HG03097 (cell line): Measurements from ENCODE around the gene PATL1.

Source experiments
- ATAC-seq: cut with Tn5 transposase; IDR thresholded peaks from one replicate; pipeline ENCODE4 v1.9.1; 2021; ENCODE audit not compliant: unreplicated experiment, low FRiP score

PATL1 gene

DNA sequence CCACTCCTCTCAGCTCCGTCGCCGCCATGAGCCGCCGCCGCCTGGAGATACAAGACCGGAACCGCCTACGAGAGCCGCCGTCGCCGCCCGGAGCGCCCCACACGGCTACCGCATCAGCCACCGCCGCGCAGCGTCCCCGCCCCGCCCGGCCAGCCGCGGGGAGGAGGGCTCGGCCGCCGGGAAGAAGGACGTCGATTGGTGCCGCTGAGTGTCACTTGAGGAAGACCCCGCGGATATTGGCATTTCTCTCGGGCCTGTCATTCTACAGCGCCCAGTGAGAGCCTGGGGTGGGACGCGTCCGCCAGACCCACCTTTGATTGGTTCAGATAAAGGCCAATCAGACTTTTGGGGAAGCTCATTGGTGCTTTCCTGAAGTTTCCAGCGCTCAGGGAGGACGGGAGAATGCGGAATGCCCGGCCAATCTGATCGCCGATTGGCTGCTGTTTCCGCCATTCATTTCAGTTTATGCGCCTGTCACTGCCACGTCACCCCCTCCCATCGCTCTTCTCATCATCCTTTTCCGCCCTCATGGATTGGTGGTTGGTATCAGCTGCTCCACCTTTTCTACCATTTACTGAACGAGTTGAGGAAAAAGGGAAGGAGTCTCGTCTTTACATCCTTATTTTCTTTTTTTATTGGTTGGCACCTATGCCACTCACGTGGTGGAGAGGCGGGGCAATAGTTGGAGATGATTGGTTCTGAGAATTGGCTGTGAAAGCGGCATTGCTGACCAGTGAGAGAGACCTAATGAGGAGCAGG is 53.0 kb downstream of the PATL1 start, which contains the start of gene OSBP:
OSBP (minus strand) TSS at position 138 of the 759 bp plus-strand sequence; CDS start at position 28, 110 bp downstream.
- peak; percentile 87 for ATAC-seq

DNA sequence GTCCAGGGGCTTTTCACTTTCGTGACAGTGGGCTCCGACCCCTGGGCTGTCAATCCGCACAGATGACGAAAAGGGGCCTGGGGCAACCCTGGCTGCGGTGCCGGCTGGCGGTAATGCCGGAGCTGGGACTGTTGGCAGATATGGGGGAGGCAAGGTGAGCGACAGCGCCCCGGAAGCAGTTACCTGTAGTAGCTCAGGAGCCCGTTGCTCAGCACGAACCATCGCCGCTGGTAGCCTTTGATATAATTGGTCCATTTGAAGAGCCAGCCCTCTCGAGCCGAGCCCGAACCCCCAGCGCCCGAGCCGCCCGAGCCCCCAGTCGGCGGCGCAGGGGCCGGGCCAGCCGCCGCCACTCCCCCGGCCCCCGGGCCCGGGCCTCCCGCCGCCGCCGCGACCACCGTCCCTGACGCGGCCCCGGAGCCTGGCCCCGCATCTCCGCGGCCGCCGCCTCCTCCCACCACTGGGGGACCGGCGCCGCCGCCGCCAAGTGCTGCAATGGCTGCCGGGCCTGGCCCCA is 53.7 kb downstream of the PATL1 start:
- peak; percentile 3 for ATAC-seq

DNA sequence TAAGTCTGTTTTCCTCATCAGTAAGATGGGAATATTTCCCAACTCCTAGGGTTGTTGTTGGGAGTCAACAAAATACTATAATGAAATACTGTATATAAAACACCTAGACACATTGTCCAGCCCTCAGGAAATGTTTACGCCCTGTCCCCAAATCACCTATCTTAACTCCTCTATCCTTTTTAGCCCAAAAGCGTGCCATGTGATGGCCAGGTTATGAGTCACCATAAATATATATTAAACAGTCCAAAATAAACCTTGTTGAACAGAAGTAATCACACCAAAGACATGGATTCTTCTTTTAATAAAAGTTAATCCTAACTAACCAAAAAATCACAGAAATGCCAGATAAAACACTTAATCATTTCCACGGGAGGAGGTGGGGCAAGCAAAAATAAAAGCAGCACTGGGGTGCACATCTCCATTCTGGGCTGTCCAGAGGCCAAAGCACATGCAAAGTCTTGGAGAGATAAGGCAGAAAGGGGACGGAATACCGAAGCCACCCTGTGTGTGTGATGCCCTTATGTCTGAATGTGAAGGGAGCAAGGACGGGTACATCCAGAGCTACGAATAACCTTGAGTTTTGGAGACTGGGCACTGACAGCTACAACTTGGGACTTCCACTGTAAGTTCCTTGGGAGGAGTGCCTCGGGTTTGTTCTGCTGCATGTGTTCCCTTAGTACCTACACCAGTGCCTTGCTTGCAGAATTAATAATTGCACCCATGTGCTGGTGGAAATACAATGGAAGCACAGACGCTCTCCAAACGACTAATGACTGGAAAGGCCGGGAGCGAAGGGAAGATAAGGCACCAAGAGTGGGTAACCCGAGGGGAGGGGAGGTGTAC is 54.3 kb downstream of the PATL1 start:
- no peak for ATAC-seq

DNA sequence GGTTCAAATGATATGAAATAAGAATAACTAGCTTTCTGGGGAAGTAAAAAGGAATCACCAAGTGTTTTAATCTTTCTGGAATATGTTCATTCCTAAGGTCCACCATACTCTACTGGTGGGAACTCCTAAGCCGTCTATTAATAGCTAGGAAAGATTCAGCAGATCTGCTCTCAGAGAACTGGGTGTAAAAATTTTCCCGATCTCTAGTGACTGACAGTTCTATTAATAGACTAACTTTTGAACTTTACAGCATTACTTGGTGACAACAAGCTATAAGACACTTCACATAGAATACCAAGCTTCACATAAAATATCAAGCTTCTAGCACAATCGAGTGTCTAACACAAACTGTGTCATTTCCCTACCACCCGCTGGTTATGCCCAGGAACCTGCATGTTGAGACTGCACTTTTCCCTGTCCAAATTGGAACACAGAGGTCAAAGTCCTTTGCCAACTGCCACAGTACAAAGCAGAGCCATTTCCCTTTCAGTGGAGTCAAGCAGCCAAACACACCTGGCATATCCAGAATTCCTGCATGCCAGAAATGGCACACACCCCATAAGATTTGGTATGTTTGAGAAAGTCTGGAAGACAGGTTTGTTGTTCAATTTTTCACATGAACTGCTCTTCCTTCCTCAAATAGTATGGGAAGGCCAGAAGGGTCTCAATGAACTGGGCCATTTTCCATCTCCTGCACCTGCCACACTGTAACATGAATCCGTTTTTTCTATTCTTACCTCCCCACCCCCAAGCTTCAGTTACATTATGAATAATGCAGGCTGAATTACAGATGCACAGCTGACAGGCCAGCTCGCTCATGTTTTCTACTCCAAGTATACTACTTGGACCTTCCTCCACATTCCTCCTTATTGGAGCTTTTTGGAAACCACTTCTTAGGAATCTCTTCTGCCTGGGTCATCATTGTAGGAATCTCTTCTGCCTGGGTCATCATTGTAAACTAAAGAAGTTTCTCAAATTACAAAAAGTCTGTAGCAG is 57.0 kb downstream of the PATL1 start:
- ATAC-seq = no peak

DNA sequence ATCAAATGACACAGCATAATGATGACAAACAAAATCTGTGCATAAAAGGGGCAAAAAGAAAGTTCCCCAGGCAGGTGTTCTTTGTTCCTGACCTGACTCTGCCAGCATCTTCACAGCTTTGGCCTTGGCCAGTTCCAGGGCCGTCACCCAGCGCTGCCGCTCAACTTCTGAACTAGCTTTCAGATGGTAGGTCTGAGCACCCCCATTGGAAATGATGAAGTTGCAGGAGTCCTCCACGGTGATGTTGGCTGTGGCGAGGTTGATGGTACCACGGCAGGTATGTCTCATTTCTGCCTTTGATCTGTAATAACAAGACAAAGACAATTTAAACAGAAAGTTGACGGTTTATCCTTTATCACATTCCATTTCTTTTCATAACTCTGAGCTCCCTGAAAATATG is 58.5 kb downstream of the PATL1 start:
- ATAC-seq = no peak

DNA sequence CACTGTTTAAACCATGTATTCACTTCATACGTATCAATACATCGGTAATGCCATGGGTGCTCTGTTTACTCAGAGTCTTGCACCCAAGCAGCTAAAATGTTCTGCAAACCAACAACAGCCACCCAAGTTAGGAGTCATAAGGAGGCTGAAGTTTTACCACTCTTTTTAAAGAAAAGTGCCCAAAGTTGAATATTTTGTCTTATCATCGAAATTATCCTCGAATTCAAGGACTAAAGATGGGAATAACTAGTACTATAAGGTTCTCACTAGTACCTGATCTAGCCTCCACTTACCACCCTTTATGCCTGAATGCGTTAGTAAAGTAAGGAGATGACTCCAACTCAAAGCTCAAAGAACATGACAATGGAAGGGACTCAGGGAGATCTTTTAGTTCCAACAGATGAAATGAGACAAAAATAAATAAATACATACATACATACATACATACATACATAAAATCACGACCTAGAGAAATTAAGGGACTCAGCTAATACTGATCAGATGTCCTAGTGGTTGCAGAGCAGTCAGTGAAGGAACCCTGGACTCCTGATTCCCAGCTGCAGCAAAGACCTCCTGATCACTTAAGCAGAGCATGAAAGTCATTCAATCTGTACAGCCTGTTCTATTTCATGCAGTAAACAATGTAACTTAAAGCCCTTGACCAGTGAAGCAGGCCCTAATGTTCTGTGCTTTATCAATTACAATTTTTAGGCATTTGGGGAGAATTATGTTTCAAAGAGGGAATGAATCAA is 61.0 kb downstream of the PATL1 start:
- no peak for ATAC-seq

DNA sequence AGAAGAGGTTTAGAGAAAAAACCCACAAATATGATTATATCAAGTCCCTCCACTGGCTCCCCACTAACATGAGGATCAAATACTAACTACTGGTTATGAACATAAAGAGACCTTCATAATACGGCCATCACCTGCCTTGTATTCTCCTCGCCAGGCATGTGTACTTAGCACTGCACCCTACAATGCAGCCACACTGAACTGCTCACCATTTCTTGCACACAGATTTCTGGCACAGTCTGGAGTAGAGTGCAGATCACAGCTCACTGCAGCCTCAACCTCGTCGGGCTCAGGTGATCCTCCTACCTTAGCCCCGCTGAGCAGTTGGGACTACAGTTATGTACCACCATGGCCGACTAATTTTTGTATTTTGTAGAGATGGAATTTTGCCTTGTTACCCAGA is 66.4 kb downstream of the PATL1 start:
- ATAC-seq = no peak

DNA sequence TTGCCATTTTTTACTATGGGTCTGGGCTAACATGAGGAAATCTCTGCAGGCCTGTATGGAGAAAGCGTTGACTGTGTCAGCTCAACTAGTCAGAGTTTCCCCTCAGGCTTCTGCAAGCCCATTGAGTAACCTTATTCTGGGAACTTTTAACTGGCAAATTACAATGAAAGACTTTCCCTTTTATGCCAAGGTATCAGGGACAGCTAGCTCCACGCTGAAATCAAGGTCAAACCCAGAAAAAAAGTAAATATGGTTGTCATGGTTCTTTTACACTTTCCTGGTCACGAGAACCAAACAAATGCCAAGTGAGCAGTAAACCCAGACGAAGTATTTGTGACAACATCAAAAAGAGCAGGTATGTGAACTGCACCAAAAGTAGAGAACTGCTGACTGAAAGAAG is 67.0 kb downstream of the PATL1 start:
- no peak for ATAC-seq

DNA sequence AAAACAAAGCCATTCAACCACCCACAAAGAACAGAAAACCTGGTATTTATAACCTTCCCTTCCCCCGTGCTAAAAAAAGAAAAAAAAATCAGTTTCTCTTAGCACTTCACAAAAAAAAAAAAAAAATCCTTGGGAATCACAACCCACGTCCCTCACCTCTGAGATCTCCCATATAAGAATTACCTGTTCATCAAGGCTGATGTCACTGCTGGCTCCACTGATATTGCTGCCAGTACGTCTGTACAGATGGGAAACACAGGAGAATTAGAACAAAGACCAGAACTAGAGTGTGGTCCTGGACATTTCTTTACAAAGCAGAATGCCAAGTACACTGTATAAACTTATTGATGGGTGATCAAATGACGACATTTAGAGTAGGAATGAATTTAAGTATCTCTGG is 68.2 kb downstream of the PATL1 start:
- ATAC-seq = no peak

DNA sequence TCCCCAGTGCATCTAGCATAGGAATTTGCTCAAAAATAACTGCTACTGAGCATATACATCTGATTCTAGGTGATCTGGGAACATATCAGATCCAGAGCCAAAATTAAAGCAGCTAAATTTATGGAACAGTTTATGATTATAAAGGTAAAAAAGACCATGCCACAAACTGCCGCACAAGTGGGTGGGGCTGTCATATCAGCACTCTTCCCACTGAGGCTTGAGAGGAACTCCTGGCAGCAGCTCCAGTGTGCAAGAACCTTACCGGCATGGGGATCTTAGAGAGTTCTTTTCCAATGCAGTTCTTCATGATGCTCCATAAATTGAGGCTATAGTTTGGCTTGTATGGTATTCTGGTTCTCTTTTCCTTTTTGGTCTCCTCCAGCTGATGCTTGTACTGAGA is 68.6 kb downstream of the PATL1 start:
- no peak for ATAC-seq

DNA sequence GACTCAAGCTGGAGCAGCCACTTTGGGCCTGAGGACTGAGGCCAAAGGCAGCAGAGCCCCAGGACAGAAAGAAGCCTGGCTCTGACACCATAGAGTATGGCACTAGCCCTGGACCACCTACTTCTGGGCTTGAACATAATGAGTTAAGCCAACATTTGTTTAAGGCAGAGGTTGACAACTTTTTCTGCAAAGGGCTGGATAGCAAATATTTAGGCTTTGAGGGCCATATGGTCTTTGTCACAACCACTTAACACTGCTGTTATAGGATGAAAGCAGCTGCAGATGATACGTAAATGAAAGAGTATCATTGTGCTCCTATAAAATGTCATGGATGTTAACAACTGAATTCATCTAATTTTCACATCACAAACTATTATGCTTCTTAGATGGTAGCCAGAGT is 69.9 kb downstream of the PATL1 start:
- no peak for ATAC-seq
